Measurements from ENCODE around the gene MAEA. TPM values are rescaled to one million over a fixed set of nuclear protein-coding genes. Genes with fewer than 3 reads are reported as not detected.

MAEA gene
- total and polyA plus RNA-seq, 2 experiments from 2014 or later = 66.6 to 73.2 TPM

GRCh38 chr4:1344696-1345095 lies 55.0 kb downstream of the MAEA start:
- H3K27ac ChIP-seq = peak overlapping the region; percentile 96
- WGBS (ENCODE audit: low lambda C conversion rate, missing lambda C conversion rate) = 80% methylated on average over 11 of the region's 12 CpGs
- TF ChIP-seq CTCF (IDR thresholded peaks at IDR 0.05; ENCODE audit: poor library complexity) = no peak
- no peak for TF ChIP-seq EZH2 (IDR thresholded peaks at IDR 0.05; ENCODE audit: borderline replicate concordance)
- TF ChIP-seq EZH2phosphoT487 (IDR thresholded peaks at IDR 0.05; ENCODE audit: low read depth, severe bottlenecking, unreplicated experiment) = no peak

DNA sequence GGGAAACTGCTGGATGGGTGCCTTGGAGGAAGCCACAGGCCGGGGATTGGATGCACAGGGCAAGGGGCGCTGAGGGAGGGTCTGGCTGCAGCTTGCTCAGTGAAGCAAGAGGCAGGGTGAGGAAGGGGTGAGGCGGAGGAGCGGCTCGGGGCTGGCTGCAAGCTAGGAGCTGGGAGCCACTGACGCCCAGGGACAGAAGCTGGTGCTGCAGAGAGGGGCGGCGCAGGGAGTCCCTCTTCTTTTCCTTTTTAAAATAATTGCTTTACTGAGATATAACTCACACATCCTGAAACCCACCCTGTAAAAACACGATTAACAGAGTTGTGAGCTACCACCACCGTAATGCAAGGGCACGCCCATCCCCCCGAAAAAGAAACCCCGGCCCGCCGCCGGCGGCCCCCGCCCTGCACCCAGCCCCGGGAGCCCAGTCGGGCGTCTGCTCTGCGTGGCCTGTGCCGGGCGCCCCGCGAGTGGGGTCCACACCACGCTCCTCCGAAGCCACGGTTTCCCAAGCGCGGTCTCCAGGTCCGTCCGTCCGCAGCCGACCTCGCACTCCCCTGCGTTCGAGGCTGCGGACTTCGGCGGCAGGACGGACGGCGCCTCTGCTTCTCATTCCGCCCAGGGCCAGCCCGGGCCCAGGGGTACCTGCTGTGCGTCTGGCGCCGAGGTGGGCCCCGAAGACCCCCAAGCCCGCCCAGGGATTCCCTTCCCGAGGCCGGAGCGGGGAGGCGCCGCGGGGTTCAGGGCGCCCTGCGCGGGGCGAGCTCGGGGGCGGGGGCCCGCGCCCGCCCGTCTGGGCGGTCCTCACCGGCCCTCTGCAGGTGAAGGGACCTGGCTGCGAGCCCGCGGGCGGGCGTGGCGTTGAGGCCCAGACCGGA lies 56.5 kb downstream of the MAEA start:
- peak overlapping the region; percentile 71 for H3K4me3 ChIP-seq
- WGBS (ENCODE audit: low lambda C conversion rate, missing lambda C conversion rate) = under 1% methylated on average over 20 of the region's 76 CpGs
- no peaks in the 10 kb centered on the region for H3K9me3 ChIP-seq (ENCODE audit: low read depth)
- TF ChIP-seq EZH2phosphoT487 (IDR thresholded peaks at IDR 0.05; ENCODE audit: low read depth, severe bottlenecking, unreplicated experiment) (no peak), CTCF (IDR thresholded peaks at IDR 0.05; ENCODE audit: poor library complexity) (peak; percentile 35)
- H3K4me2 ChIP-seq = peak overlapping the region; percentile 87
- H3K27ac ChIP-seq = peak overlapping the region; percentile 96
- peak; percentile 83 for DNase-seq (ENCODE audit: low spot score)
- no peaks in the 10 kb centered on the region for H3K9me2 ChIP-seq (replicated peaks; ENCODE audit: insufficient read depth)
- H3K4me1 ChIP-seq (ENCODE audit: insufficient read depth) = peaks cover 16% of the 10 kb centered on the region
- H3K79me2 ChIP-seq = peaks cover 47% of the 10 kb centered on the region
- H3K27me3 ChIP-seq = no peaks in the 10 kb centered on the region
- H4K20me1 ChIP-seq (ENCODE audit: insufficient read depth, poor library complexity, severe bottlenecking) = no peaks in the 10 kb centered on the region
- no peaks in the 10 kb centered on the region for H3K36me3 ChIP-seq (replicated peaks; ENCODE audit: insufficient read depth, low read depth)
- H2AFZ ChIP-seq = peak overlapping the region; percentile 63

More at GRCh38 chr4:1344696-1345095, 55.0 kb downstream of the MAEA start:
- H3K27me3 ChIP-seq = no peaks in the 10 kb centered on the region
- peaks cover 16% of the 10 kb centered on the region for H3K4me1 ChIP-seq (ENCODE audit: insufficient read depth)
- no peaks in the 10 kb centered on the region for H3K9me2 ChIP-seq (replicated peaks; ENCODE audit: insufficient read depth)
- no peaks in the 10 kb centered on the region for H3K36me3 ChIP-seq (replicated peaks; ENCODE audit: insufficient read depth, low read depth)
- no peaks in the 10 kb centered on the region for H3K9me3 ChIP-seq (ENCODE audit: low read depth)
- no peaks in the 10 kb centered on the region for H4K20me1 ChIP-seq (ENCODE audit: insufficient read depth, poor library complexity, severe bottlenecking)
- no peak overlapping the region for H2AFZ ChIP-seq
- H3K4me2 ChIP-seq = peak overlapping the region; percentile 87
- H3K4me3 ChIP-seq = no peak overlapping the region
- H3K79me2 ChIP-seq = peaks cover 36% of the 10 kb centered on the region
- no peak for DNase-seq (ENCODE audit: low spot score)

- peak within 1 kb of the TSS; percentile 71 for H3K4me3 ChIP-seq
- no peaks in the 10 kb centered on the region for H3K27me3 ChIP-seq
- no peaks in the 10 kb centered on the region for H3K9me3 ChIP-seq (ENCODE audit: low read depth)
- H3K27ac ChIP-seq = peak within 1 kb of the TSS; percentile 97
- peaks cover 16% of the 10 kb centered on the region for H3K4me1 ChIP-seq (ENCODE audit: insufficient read depth)
- H3K4me2 ChIP-seq = peak within 1 kb of the TSS; percentile 98
- no peak for TF ChIP-seq CTCF (IDR thresholded peaks at IDR 0.05; ENCODE audit: poor library complexity)
- no peak for TF ChIP-seq EZH2phosphoT487 (IDR thresholded peaks at IDR 0.05; ENCODE audit: low read depth, severe bottlenecking, unreplicated experiment)
- no peak for TF ChIP-seq EZH2 (IDR thresholded peaks at IDR 0.05; ENCODE audit: borderline replicate concordance)
- peak; percentile 100 for DNase-seq (ENCODE audit: low spot score)
- no peaks in the 10 kb centered on the region for H3K36me3 ChIP-seq (replicated peaks; ENCODE audit: insufficient read depth, low read depth)
- H3K9me2 ChIP-seq (replicated peaks; ENCODE audit: insufficient read depth) = no peaks in the 10 kb centered on the region
- peaks cover 47% of the 10 kb centered on the region for H3K79me2 ChIP-seq
- H2AFZ ChIP-seq = peak within 1 kb of the TSS; percentile 63
- WGBS (ENCODE audit: low lambda C conversion rate, missing lambda C conversion rate) = under 1% methylated on average over 38 of the region's 76 CpGs
- no peaks in the 10 kb centered on the region for H4K20me1 ChIP-seq (ENCODE audit: insufficient read depth, poor library complexity, severe bottlenecking)
These were observed 57.2 kb downstream of the MAEA start, which contains the start of gene UVSSA for GRCh38 chr4:1346781-1347409. TSS of gene UVSSA (plus strand) at chr4:1347208. CDS start at chr4:1348092, 884 bp downstream.
